ENCODE data around the gene CCDC70. TPM values are rescaled to one million over a fixed set of nuclear protein-coding genes. Genes with fewer than 3 reads are reported as not detected.

Gene CCDC70
- total and polyA plus RNA-seq, 2 of the 8 experiments (the other 6 are each of a cell fraction or from before 2014, with no cell fraction given): not detected

GRCh38 chr13:51837016-51837415, 24.8 kb upstream of the CCDC70 start:
- H4K91ac ChIP-seq (replicated peaks; ENCODE audit: insufficient read length, low read length): no peak overlapping the region
- no peak overlapping the region for H2BK12ac ChIP-seq (ENCODE audit: low read depth, low read length)
- no peak overlapping the region for H3K14ac ChIP-seq (ENCODE audit: insufficient read length)
- no peak overlapping the region for H2BK5ac ChIP-seq (ENCODE audit: low read depth, low read length)
- no peaks in the 10 kb centered on the region for H3K23me2 ChIP-seq (ENCODE audit: low read depth, low read length)
- H3K18ac ChIP-seq (ENCODE audit: extremely low read depth, low read length): no peak overlapping the region
- no peak overlapping the region for H3K4ac ChIP-seq (replicated peaks; ENCODE audit: insufficient read length, low read depth, low read length)
- H4K8ac ChIP-seq (ENCODE audit: extremely low read depth, insufficient read depth, low read length): no peak overlapping the region
- no peak overlapping the region for H2BK15ac ChIP-seq (ENCODE audit: low read length)
- no peak overlapping the region for H4K5ac ChIP-seq (ENCODE audit: insufficient read length, low read depth, low read length)
- 90% methylated on average over 3 of the region's 3 CpGs; no CpG with 5 or more reads in 1 of the 2 experiments for WGBS, 2 experiments (ENCODE audit: extremely low coverage in 1 of 2, insufficient coverage in 1 of 2, insufficient read length in 1 of 2, insufficient replicate concordance in 2 of 2, low coverage in 1 of 2, low lambda C conversion rate in 2 of 2, missing lambda C conversion rate in 1 of 2)
- no peak overlapping the region for H2AK5ac ChIP-seq (ENCODE audit: low read depth, low read length)
- no peak overlapping the region for H2BK120ac ChIP-seq (replicated peaks; ENCODE audit: low read depth, low read length)
- DNase-seq (ENCODE audit: low read depth in 1 of 2, low spot score in 2 of 2): no peak
- no peak for FAIRE-seq
- H3K79me2 ChIP-seq (ENCODE audit: control insufficient read depth in 1 of 2, insufficient read depth in 2 of 2, low read length in 2 of 2): no peaks in the 10 kb centered on the region
- H3K23ac ChIP-seq (ENCODE audit: insufficient read length): no peak overlapping the region
- H3K9ac ChIP-seq (replicated peaks in 1 of 4; ENCODE audit: extremely low read depth in 1 of 4, low read depth in 3 of 4, low read length in 3 of 4): no peak overlapping the region
- no peak overlapping the region for H3K56ac ChIP-seq (replicated peaks; ENCODE audit: insufficient read length, low read depth, low read length)
- ChIA-PET POLR2A (ENCODE audit: partially characterized antibody) (no interaction called here), CTCF (ENCODE audit: partially characterized antibody) (interaction anchor here (0.7 to 8.8 kb wide), 9 partner anchors 9 to 614 kb away, joined by 3 to 105 read pairs (median 5); no protein-coding TSS in a partner anchor)
- no peak overlapping the region for H3K4me2 ChIP-seq (ENCODE audit: insufficient read depth in 1 of 2, low read depth in 2 of 2, low read length in 2 of 2)
- no peaks in the 10 kb centered on the region; a peak in 1 of 7 replicates for H3K4me1 ChIP-seq (replicated peaks in 1 of 4; ENCODE audit: control insufficient read depth in 3 of 4, insufficient read depth in 4 of 4, low read length in 3 of 4)
- no peak overlapping the region for H3K27ac ChIP-seq (ENCODE audit: low read depth, low read length)
- no peaks in the 10 kb centered on the region for H3K79me1 ChIP-seq (ENCODE audit: low read depth, low read length)
- no peaks in the 10 kb centered on the region for H3K36me3 ChIP-seq (ENCODE audit: control insufficient read depth in 2 of 4, insufficient read depth in 4 of 4, low read length in 3 of 4)
- H2AFZ ChIP-seq (ENCODE audit: low read length): no peak overlapping the region
- no peaks in the 10 kb centered on the region for H4K20me1 ChIP-seq (replicated peaks in 1 of 2; ENCODE audit: control insufficient read depth in 1 of 2, insufficient read depth in 2 of 2, low read length in 2 of 2)
- no peak overlapping the region for H2BK20ac ChIP-seq (ENCODE audit: low read length)
- no peaks in the 10 kb centered on the region for H3K9me3 ChIP-seq (ENCODE audit: insufficient read depth in 2 of 2, low read depth in 1 of 2, low read length in 1 of 2)
- no peaks in the 10 kb centered on the region for H3K27me3 ChIP-seq (replicated peaks in 1 of 4; ENCODE audit: control insufficient read depth in 3 of 4, extremely low read depth in 1 of 4, insufficient read depth in 3 of 4, low read length in 3 of 4)
- H3K4me3 ChIP-seq (ENCODE audit: extremely low read depth in 1 of 4, insufficient read depth in 2 of 4, low read depth in 3 of 4, low read length in 4 of 4): no peak overlapping the region
- no peak for TF ChIP-seq YY1 (IDR thresholded peaks at IDR 0.05; ENCODE audit: low read depth, low read length)
- TF ChIP-seq RAD21 (IDR thresholded peaks at IDR 0.05 in 1 of 2, conservative IDR thresholded peaks at IDR 0.05 in 1 of 2; ENCODE audit: low read depth in 2 of 2, low read length in 2 of 2): no peak
- TF ChIP-seq NANOG (IDR thresholded peaks at IDR 0.05; ENCODE audit: insufficient read depth, low read depth, low read length, poor library complexity, severe bottlenecking): no peak
- TF ChIP-seq TAF1 (IDR thresholded peaks at IDR 0.05; ENCODE audit: low read depth, low read length): no peak
- TF ChIP-seq JUN (IDR thresholded peaks at IDR 0.05; ENCODE audit: low read depth, low read length): no peak
- no peak for TF ChIP-seq SIN3A (conservative IDR thresholded peaks at IDR 0.05 in 1 of 2, IDR thresholded peaks at IDR 0.05 in 1 of 2; ENCODE audit: low read depth in 1 of 2, low read length in 2 of 2)
- TF ChIP-seq POLR2AphosphoS5 (IDR thresholded peaks at IDR 0.05; ENCODE audit: low read depth, low read length): no peak
- TF ChIP-seq JUND (IDR thresholded peaks at IDR 0.05; ENCODE audit: low read length): no peak
- no peak for TF ChIP-seq CBX5 (IDR thresholded peaks at IDR 0.05; ENCODE audit: low read depth, low read length)
- TF ChIP-seq, protein P1, sequence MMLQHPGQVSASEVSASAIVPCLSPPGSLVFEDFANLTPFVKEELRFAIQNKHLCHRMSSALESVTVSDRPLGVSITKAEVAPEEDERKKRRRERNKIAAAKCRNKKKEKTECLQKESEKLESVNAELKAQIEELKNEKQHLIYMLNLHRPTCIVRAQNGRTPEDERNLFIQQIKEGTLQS (IDR thresholded peaks at IDR 0.05; ENCODE audit: insufficient read depth, low read depth, low read length): no peak
- TF ChIP-seq CHD1 (IDR thresholded peaks at IDR 0.05; ENCODE audit: low read depth, low read length): no peak
- no peak for TF ChIP-seq RXRA (IDR thresholded peaks at IDR 0.05; ENCODE audit: insufficient read depth, low read depth, low read length)
- TF ChIP-seq RFX5 (IDR thresholded peaks at IDR 0.05; ENCODE audit: borderline replicate concordance, low read depth, low read length): no peak
- TF ChIP-seq MAX (IDR thresholded peaks at IDR 0.05): no peak

Measured in H1 (cell line).